ENCODE measurements around the gene CAB39. TPM values are rescaled to one million over a fixed set of nuclear protein-coding genes. Genes with fewer than 3 reads are reported as not detected.
A peak's percentile ranks its signal among the peaks of the same experiment; 100 is the strongest.

CAB39 gene
- total and polyA plus RNA-seq, 4 donors, result 19.4 to 123 (median 57.1) TPM

DNA sequence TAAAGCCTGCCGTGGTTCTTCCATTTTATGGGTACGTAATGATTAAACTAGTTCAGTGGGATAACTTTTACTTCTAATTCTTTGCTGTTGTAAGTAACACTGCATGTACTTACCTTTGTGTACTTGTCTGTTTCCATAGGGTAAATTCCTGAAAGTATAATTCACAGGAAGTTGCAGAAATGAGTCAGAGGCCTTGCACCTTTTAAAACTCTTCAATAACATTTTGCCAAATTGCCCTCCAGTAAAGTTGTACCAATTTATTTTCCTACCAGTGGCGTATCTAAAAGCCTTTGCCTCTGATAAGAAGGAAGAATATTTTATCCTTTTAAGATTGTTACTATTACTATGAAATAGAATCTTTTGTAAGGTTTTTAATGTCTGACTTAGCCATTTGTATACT, 65.1 kb downstream of the CAB39 start:
- no peak for ATAC-seq (ENCODE audit: insufficient read depth, low FRiP score)
- no peaks in the 10 kb centered on the region for H3K9me3 ChIP-seq (ENCODE audit: control insufficient read depth in 4 of 4, insufficient read depth in 3 of 4, low read length in 3 of 4)
- peaks cover 0 to 4% (median 0%) of the 10 kb centered on the region in 4 donors for H3K36me3 ChIP-seq (ENCODE audit: control insufficient read depth in 4 of 4, insufficient read depth in 4 of 4, low read length in 4 of 4)
- TF ChIP-seq, protein P1, sequence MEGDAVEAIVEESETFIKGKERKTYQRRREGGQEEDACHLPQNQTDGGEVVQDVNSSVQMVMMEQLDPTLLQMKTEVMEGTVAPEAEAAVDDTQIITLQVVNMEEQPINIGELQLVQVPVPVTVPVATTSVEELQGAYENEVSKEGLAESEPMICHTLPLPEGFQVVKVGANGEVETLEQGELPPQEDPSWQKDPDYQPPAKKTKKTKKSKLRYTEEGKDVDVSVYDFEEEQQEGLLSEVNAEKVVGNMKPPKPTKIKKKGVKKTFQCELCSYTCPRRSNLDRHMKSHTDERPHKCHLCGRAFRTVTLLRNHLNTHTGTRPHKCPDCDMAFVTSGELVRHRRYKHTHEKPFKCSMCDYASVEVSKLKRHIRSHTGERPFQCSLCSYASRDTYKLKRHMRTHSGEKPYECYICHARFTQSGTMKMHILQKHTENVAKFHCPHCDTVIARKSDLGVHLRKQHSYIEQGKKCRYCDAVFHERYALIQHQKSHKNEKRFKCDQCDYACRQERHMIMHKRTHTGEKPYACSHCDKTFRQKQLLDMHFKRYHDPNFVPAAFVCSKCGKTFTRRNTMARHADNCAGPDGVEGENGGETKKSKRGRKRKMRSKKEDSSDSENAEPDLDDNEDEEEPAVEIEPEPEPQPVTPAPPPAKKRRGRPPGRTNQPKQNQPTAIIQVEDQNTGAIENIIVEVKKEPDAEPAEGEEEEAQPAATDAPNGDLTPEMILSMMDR (IDR thresholded peaks at IDR 0.05; ENCODE audit: control extremely low read depth, extremely low read depth), result no peak
- H3K27ac ChIP-seq (ENCODE audit: low read depth in 1 of 2, low read length in 1 of 2), result no peak overlapping the region
- WGBS, 2 donors, result 64 to 96% methylated on average over 3 of the region's 3 CpGs
- no peaks in the 10 kb centered on the region for H3K27me3 ChIP-seq (ENCODE audit: control insufficient read depth in 3 of 3, insufficient read depth in 3 of 3, low read length in 2 of 3)
- H3K4me1 ChIP-seq (ENCODE audit: control insufficient read depth in 5 of 5, insufficient read depth in 5 of 5, low read length in 5 of 5), result peaks cover 0 to 49% (median 7%) of the 10 kb centered on the region in 5 donors
- no peak overlapping the region for H3K4me3 ChIP-seq
- H3K9ac ChIP-seq (ENCODE audit: insufficient read depth in 1 of 2, low read length in 2 of 2), result no peak overlapping the region
- no peak for DNase-seq

DNA sequence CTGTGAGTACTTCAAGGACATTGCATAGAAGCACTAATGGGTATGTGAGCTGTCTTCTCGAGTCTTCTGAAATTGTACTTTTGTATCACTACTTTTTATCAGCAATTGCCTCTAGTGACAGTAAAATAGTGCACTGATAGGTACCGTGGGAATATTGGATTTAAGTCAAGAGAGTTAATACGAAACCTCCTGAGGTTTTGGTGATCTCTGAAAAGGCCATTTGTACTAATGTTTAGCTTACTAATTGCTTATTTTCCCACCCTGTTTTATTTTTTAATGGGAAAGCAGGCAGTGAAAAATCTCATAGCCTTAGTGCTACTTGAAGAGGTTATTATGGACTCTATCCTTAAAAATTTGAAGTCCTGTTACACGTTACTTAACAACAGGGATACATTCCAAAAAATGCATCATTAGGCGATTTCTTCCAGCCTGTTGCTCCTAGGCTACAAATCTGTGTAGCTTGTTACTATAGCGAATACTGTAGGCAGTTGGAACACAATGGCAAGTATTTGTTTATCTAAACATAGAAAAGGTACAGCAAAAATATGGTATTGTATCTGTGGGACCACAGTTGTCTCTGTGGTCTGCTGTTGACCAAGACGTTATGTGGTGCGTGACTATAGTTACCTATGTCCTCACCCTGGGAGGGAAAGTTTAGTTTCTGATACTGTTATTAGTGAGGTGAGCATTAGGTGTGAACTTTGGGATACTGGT, 65.9 kb downstream of the CAB39 start:
- H3K4me3 ChIP-seq, result no peak overlapping the region
- no peaks in the 10 kb centered on the region for H3K27me3 ChIP-seq (ENCODE audit: control insufficient read depth in 3 of 3, insufficient read depth in 3 of 3, low read length in 2 of 3)
- 85 to 86% methylated on average over 8 of the region's 8 CpGs for WGBS, 2 donors
- H3K9me3 ChIP-seq (ENCODE audit: control insufficient read depth in 4 of 4, insufficient read depth in 3 of 4, low read length in 3 of 4), result no peaks in the 10 kb centered on the region
- peaks cover 0 to 46% (median 7%) of the 10 kb centered on the region in 5 donors for H3K4me1 ChIP-seq (ENCODE audit: control insufficient read depth in 5 of 5, insufficient read depth in 5 of 5, low read length in 5 of 5)
- no peak overlapping the region for H3K9ac ChIP-seq (ENCODE audit: insufficient read depth in 1 of 2, low read length in 2 of 2)
- TF ChIP-seq, protein P1 (IDR thresholded peaks at IDR 0.05; ENCODE audit: control extremely low read depth, extremely low read depth), result no peak
- peak overlapping the region in 1 of 2 donors; percentile 62 for H3K27ac ChIP-seq (ENCODE audit: low read depth in 1 of 2, low read length in 1 of 2)
- peak in 2 of 3 donors; percentile 50 to 53 for DNase-seq
- peaks cover 0 to 4% (median 0%) of the 10 kb centered on the region in 4 donors for H3K36me3 ChIP-seq (ENCODE audit: control insufficient read depth in 4 of 4, insufficient read depth in 4 of 4, low read length in 4 of 4)
- ATAC-seq (ENCODE audit: insufficient read depth, low FRiP score), result no peak

DNA sequence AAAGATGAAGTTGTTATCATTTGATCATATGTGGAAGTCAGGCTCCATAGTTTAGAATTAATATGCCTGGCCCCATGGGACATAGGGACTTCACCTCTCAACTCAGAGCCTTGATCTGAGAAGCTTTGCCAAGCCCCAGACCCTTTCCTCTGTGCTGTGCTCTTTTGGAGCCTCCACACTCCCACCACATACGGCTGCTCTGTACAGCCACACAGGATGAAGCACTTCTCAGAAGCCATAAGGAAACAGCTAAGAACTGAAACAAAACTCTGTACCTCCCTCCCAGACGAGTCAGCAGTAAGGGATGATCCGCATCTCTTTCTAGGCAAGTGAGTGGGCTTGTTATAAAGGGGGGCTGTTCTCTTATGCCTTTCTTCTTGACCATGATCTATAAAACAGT, 66.5 kb downstream of the CAB39 start:
- Histone ChIP-seq H3K27me3 (ENCODE audit: control insufficient read depth in 3 of 3, insufficient read depth in 3 of 3, low read length in 2 of 3) (no peaks in the 10 kb centered on the region), H3K36me3 (ENCODE audit: control insufficient read depth in 4 of 4, insufficient read depth in 4 of 4, low read length in 4 of 4) (peaks cover 0 to 5% (median 0%) of the 10 kb centered on the region in 4 donors), H3K27ac (ENCODE audit: low read depth in 1 of 2, low read length in 1 of 2) (peak overlapping the region in 1 of 2 donors; percentile 26), H3K9ac (ENCODE audit: insufficient read depth in 1 of 2, low read length in 2 of 2) (no peak overlapping the region), H3K9me3 (ENCODE audit: control insufficient read depth in 4 of 4, insufficient read depth in 3 of 4, low read length in 3 of 4) (no peaks in the 10 kb centered on the region), H3K4me1 (ENCODE audit: control insufficient read depth in 5 of 5, insufficient read depth in 5 of 5, low read length in 5 of 5) (peaks cover 0 to 41% (median 7%) of the 10 kb centered on the region in 5 donors), H3K4me3 (no peak overlapping the region)
- 71 to 80% methylated on average over 3 of the region's 3 CpGs for WGBS, 2 donors
- no peak for ATAC-seq (ENCODE audit: insufficient read depth, low FRiP score)
- TF ChIP-seq, protein P1 (IDR thresholded peaks at IDR 0.05; ENCODE audit: control extremely low read depth, extremely low read depth), result no peak
- no peak for DNase-seq

All from lung (tissue), 12 donors.